HEK293T (cell line): ENCODE measurements around the gene TMPRSS9.

Experiments used
- ARNT ChIP-seq: fragments of 450-650 bp; IDR thresholded peaks from 2 replicates; pipeline ENCODE4 v1.6.1; 2017; ENCODE audit warnings: mild to moderate bottlenecking
- BHLHE40 ChIP-seq: fragments of 450-650 bp; IDR thresholded peaks from 2 replicates; pipeline ENCODE4 v1.6.1; 2016; ENCODE audit warnings: mild to moderate bottlenecking, moderate library complexity, borderline replicate concordance
- ELF4 ChIP-seq: fragments of 450-650 bp; IDR thresholded peaks from 2 replicates; pipeline ENCODE4 v1.6.1; 2017; ENCODE audit warnings: antibody characterized with exemption
- FOXA1 ChIP-seq: fragments of 450-650 bp; IDR thresholded peaks from 2 replicates; pipeline ENCODE4 v1.6.1; 2016; ENCODE audit warnings: mild to moderate bottlenecking
- FOXK2 ChIP-seq: fragments of 450-650 bp; IDR thresholded peaks from 2 replicates; pipeline ENCODE4 v1.6.1; 2016; ENCODE audit warnings: mild to moderate bottlenecking
- FOXM1 ChIP-seq: fragments of 450-650 bp; IDR thresholded peaks from 2 replicates; pipeline ENCODE4 v1.6.1; 2017; ENCODE audit warnings: mild to moderate bottlenecking, borderline replicate concordance
- HDGF ChIP-seq: fragments of 450-650 bp; IDR thresholded peaks from 2 replicates; pipeline ENCODE4 v1.6.1; 2017; ENCODE audit warnings: antibody characterized with exemption, borderline replicate concordance
- LEF1 ChIP-seq: fragments of 450-650 bp; IDR thresholded peaks from 2 replicates; pipeline ENCODE4 v1.6.1; 2017; ENCODE audit warnings: mild to moderate bottlenecking, borderline replicate concordance
- NFRKB ChIP-seq: fragments of 450-650 bp; IDR thresholded peaks from 2 replicates; pipeline ENCODE4 v1.6.1; 2016; ENCODE audit warnings: mild to moderate bottlenecking, moderate library complexity
- SP1 ChIP-seq: fragments of 450-650 bp; IDR thresholded peaks from 2 replicates; pipeline ENCODE4 v1.6.1; 2017
- SUZ12 ChIP-seq: fragments of 450-650 bp; IDR thresholded peaks from 2 replicates; pipeline ENCODE4 v1.6.1; 2016; ENCODE audit warnings: mild to moderate bottlenecking
- TARDBP ChIP-seq: fragments of 450-650 bp; IDR thresholded peaks from 2 replicates; pipeline ENCODE4 v1.6.1; 2016
- ZNF384 ChIP-seq: fragments of 450-650 bp; IDR thresholded peaks from 2 replicates; pipeline ENCODE4 v1.6.1; 2016
- TF ChIP-seq, protein P1 (sequence below): fragments of 450-650 bp; IDR thresholded peaks from 2 replicates; pipeline ENCODE4 v1.6.1; 2016

DNA sequence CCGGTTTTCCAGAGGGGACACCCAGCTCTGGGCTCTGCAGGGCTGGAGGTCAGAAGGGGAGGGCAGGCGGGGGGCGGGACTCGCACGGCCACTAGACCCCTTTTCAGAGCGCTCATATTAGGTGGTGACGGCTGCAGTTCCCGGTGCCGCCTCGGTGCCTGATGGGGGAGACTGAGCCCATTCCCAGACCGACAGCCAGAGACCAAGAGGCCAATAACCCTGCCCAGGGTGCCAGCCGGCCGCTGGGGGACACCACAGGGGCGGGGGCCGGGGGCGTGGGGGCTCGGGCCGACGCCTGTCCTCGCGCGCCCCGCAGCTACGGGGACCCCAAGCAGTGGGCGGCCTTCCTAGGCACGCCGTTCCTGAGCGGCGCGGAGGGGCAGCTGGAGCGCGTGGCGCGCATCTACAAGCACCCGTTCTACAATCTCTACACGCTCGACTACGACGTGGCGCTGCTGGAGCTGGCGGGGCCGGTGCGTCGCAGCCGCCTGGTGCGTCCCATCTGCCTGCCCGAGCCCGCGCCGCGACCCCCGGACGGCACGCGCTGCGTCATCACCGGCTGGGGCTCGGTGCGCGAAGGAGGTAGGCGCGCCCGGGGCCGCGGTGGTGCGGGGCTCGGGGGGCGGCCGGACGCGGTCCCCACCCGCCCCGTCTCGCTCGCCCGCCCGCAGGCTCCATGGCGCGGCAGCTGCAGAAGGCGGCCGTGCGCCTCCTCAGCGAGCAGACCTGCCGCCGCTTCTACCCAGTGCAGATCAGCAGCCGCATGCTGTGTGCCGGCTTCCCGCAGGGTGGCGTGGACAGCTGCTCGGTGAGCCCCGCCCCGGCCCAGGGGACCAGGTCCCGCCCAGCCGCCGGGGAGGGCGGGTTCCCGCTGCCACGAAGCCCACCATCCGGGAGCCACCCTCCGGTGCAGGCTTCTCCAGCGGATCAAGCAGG, 64.9 kb downstream of the TMPRSS9 start:
- TF ChIP-seq TARDBP = no peak
- no peak for TF ChIP-seq ELF4
- no peak for TF ChIP-seq FOXA1
- TF ChIP-seq, protein P1, sequence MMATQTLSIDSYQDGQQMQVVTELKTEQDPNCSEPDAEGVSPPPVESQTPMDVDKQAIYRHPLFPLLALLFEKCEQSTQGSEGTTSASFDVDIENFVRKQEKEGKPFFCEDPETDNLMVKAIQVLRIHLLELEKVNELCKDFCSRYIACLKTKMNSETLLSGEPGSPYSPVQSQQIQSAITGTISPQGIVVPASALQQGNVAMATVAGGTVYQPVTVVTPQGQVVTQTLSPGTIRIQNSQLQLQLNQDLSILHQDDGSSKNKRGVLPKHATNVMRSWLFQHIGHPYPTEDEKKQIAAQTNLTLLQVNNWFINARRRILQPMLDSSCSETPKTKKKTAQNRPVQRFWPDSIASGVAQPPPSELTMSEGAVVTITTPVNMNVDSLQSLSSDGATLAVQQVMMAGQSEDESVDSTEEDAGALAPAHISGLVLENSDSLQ = no peak
- no peak for TF ChIP-seq BHLHE40
- no peak for TF ChIP-seq SUZ12
- TF ChIP-seq FOXK2 = no peak
- TF ChIP-seq SP1 = no peak
- no peak for TF ChIP-seq ZNF384
- TF ChIP-seq ARNT = no peak
- TF ChIP-seq FOXM1 = no peak
- TF ChIP-seq HDGF = no peak
- TF ChIP-seq NFRKB = no peak
- no peak for TF ChIP-seq LEF1
